Posterior cingulate gyrus (tissue), 11 donors: ENCODE measurements around the gene ATXN2.
"Not testable (repeated sequence)": the region's sequence is repeated elsewhere in the genome, so short reads cannot be mapped to it uniquely, and the experiment has no call there.

Experiments
- DNase-seq, 10 donors: peaks; one replicate each; pipeline versions ENCODE4 v3.0.0 to v3.0.0-alpha.2; 2020 to 2021; ENCODE audit warnings: mixed read lengths in 3 of 10
- intact Hi-C: fragments of 100-400 bp; cut with DNase I; formaldehyde crosslinking; loops from one replicate; pipeline ENCODE4 v1.15.1; 2023

ATXN2 gene, protein sequence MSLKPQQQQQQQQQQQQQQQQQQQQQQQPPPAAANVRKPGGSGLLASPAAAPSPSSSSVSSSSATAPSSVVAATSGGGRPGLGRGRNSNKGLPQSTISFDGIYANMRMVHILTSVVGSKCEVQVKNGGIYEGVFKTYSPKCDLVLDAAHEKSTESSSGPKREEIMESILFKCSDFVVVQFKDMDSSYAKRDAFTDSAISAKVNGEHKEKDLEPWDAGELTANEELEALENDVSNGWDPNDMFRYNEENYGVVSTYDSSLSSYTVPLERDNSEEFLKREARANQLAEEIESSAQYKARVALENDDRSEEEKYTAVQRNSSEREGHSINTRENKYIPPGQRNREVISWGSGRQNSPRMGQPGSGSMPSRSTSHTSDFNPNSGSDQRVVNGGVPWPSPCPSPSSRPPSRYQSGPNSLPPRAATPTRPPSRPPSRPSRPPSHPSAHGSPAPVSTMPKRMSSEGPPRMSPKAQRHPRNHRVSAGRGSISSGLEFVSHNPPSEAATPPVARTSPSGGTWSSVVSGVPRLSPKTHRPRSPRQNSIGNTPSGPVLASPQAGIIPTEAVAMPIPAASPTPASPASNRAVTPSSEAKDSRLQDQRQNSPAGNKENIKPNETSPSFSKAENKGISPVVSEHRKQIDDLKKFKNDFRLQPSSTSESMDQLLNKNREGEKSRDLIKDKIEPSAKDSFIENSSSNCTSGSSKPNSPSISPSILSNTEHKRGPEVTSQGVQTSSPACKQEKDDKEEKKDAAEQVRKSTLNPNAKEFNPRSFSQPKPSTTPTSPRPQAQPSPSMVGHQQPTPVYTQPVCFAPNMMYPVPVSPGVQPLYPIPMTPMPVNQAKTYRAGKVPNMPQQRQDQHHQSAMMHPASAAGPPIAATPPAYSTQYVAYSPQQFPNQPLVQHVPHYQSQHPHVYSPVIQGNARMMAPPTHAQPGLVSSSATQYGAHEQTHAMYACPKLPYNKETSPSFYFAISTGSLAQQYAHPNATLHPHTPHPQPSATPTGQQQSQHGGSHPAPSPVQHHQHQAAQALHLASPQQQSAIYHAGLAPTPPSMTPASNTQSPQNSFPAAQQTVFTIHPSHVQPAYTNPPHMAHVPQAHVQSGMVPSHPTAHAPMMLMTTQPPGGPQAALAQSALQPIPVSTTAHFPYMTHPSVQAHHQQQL

DNA sequence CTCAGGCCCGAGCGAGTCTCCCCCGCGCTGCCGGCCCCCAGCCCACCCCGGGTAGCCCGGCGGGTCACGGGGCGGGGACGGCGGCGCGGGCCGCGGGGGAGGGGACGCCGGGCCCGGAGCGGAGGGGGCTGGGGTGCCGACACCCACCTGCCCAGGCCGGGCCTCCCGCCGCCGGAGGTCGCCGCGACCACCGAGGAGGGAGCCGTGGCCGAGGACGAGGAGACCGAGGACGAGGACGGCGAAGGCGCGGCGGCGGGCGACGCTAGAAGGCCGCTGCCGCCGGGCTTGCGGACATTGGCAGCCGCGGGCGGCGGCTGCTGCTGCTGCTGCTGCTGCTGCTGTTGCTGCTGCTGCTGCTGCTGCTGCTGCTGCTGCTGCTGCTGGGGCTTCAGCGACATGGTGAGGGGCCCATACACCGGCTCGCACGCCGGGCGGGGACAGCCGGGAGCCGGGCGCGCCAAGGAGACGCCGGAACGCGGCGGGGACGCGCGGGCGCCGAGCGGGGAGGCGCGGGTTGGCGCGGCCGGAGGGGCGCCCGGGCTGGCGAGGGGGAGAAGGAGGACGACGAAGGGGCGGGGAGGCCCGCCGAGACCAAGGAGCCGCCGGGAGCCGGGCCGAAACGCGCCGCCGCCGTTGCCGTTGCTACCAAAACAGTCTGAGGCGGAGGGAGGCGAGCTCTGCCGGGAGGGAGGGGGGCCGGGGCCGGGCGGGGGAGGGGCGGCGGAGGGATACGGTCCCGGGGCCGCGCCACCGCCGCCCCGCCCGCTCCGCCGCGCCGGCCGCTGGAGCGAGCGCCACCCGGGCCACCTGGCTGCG lies at the start of gene ATXN2:
Gene ATXN2 (minus strand): TSS at position 679 of the 816 bp plus-strand sequence. CDS start 281 bp downstream, at position 398.
- intact Hi-C loops: loop anchor here (2.0 kb wide), 1 partner anchor 86 kb away; the partner anchor contains the start of gene BRAP
- DNase-seq: peak; percentile 34 to 90 (median 54)

DNA sequence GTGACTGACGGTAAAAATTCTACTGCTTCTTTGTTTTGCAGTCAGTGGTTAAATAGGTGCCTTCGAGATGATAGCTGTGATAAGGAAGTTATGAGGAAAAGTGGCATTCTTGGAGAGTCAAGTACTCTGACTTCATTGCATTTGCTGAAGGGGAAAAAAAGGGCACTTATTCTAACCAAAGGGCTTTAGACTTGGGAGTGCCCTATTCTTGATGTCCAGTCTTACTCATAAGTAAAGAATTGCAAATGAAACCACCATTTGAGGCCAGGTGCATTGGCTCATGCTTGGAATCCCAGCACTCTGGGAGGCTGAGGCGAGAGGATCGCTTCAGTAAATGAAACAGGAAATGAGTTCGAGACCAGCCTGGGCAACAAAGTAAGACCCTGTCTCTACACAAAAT lies 46.3 kb upstream of the ATXN2 start:
- DNase-seq: no peak

DNA sequence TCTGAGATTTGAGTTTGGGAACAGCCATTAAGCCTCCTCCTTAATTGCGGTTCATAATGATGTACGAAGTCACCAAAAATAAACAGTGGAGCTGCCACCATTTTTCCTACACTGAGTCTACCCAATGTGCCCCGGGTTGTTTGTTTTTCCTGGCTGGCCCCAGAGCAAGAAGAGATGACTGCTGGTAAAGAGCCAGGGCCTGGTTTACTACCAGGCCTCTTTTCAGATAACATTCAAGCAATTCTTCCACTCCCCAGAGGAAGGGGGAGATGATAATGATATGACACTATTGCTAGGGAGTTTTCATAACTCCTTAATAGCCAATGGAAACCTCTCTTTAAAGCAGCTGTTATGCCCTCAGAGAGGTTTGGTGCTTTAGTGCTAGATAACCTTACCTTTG lies 44.3 kb upstream of the ATXN2 start:
- intact Hi-C loops: no loop called here
- no peak for DNase-seq

More for the DNA sequence above, 46.3 kb upstream of the ATXN2 start:
- intact Hi-C loops: no loop called here

DNA sequence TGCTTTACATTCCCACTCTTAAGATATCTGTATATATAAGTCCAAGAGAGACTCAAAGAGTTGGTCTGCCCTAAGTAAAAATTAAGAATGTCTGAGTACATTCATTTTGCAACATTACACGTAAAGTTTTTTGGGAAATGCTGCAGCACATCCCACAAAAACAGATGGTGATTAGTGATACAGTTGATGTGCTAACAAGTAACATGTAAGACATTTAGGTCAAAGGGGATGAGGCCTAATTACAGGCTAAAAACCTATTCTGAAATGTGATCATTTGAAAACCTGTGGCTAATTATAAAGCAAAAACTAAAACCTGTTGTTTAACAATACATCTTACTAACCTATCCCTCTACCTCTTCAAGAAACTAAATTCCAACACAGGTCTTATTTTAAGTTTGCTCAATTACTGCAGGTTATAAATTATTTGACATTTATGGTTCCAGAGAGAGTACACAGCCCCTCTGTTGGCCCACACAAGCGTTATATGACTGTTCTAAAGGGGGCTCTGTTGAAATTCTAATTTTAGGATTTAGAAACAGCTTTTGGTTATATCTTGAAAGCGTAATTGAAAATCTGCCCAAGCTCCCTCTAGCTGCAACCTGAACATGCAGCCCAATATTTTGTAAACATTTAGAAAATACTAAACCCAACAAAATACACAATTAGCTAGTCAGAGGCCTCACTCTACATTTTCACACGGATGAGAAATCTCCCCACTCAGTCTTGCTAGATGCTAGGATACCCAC lies 43.7 kb upstream of the ATXN2 start:
- no peak for DNase-seq
- intact Hi-C loops: no loop called here

DNA sequence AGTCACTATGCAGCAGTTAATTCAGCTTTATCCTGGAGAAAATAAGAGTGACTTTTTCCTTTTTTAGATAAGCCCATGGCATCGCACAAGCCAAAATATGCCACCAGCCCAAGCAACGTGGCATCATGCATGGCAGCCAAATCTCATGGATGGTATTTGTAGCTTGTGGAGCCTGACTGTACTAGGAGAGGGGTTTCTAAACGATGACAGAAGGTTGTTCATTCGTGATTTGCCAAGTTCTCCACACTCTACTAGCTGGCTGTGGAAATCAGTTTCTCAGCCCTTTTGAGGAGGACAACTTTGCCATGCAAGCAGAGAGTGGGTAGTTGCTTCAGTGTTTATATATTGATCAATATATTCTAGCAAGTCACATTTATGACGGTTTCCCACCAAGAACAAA lies 41.4 kb upstream of the ATXN2 start:
- intact Hi-C loops: no loop called here

DNA sequence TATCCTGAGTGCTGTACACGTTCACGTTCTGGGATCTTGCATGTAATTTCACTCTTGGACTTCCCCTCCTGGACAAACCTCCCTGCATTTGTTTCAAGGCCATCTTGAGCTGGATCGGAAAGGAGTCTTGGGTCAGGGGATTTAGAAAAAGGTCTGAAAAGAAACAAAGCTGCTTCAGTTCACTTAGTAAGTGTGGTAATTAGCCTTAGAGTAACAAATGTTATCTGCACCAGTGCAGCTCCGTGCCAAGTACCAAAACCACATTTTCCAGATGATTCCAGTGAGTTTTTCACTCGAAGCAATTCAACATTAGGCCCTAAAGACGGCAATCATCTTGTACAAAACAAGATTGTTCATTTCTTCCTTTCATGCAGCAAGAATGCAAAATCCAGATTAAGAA lies 39.4 kb upstream of the ATXN2 start:
- DNase-seq: no peak
- intact Hi-C loops: no loop called here

More for the DNA sequence above, 41.4 kb upstream of the ATXN2 start:
- DNase-seq: no peak

DNA sequence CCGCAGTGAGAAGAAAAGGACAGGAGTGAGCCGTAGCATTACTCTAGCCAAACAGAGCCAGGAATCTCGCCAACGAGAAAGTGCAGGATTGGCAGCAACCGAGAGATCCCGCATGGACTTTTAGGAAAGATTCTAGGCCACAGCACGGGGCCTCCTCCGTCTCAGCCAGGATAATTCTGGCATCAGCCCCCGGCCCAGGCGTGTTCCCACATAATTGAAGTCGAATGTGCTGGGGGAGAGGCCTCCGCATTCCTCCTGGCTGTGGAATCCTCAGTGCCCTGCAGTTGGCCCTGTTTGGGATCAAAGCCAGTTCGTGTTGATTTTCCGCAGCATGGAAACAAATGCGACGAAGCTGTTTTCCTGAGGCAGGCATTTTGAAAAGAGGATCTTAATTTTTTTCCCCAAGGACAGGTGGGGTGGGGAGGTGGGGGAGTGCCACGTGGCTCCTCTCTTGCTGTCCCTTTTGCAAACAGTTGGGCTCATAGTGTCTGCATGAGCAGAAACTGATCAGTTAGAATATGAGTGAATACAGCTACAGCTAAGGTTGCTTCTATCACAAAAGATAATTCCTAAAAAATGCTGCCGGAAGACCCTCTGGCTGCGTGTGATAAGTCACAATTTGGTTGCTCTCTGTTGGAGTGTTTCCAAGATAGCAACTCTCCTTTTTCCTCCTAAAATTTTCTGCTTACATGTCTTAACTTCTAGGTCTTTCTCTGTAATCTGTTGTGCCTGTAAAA lies 37.3 kb upstream of the ATXN2 start:
- peak in 9 of 10 donors; percentile 30 to 92 (median 61) for DNase-seq
- intact Hi-C loops: no loop called here

DNA sequence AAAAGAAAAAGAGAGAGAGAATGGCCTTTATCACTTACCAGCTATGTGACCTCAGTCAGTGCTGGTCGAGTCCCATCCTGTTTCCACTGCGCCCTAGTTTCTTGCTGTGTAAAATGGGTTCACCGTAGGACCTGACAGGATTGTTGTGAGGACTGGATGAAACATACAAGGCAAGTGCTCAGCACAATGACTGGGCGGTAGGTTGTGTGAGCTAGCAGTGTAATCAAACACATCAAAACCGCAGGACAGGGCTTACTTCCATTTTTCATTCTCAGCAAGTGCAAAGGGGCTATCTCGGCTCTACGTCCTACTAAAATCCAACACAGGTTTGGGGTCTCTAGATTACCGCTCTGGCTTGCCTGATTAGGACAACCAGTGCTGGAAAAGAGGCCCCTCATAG lies 36.4 kb upstream of the ATXN2 start:
- intact Hi-C loops: no loop called here
- DNase-seq: peak in 1 of 10 donors; percentile 31

DNA sequence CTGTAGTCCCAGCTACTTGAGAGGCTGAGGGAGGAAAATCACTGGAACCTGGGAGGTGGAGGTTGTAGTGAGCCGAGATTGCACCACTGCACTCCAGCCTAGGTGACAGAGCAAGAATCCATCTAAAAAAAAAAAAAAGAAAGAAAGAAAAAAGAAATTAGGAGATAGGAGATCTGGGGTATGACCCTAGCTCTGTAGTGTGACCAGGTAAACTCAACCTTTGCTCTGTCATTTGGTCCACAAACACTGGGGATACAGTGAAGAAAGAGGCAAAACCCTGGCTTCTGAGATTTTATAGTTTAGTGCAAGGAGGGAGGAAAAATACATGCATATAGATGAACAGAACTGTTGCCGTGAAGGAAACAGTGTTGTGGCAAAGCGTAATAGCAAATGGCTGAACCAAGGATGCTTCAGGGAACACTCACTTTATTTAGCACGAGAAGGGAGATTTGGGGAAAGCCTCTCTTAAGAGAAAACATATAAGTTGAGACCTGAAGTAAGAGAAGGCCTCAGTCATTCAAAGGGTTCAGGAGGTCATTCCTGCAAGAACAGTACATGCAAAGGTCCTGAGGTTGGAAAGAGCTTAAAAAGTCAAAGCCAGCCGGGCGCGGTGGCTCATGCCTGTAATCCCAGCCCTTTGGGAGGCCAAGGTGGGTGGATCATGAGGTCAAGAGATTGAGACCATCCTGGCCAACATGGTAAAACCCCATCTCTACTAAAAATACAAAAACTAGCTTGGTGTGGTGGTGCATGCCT lies 29.6 kb upstream of the ATXN2 start:
- intact Hi-C loops: no loop called here
- no peak for DNase-seq

DNA sequence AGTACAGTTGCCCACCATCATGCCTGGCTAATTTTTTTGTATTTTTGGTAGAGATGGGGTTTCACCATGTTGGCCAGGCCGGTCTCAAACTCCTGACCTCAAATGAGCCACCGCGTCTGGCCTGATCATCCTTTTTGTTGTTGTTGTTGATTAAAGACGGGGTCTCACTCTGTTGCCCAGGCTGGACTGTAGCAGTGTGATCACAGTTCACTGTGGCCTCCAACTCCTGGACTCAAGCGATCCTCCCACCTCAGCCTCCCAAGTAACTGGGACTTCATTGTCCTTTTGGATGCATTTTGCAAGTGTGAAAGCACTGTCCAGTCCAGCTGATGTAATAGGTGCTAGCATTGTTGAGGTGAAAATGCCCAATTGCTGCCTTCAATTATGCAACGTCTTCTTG lies 27.1 kb upstream of the ATXN2 start:
- DNase-seq: no peak
- intact Hi-C loops: no loop called here

DNA sequence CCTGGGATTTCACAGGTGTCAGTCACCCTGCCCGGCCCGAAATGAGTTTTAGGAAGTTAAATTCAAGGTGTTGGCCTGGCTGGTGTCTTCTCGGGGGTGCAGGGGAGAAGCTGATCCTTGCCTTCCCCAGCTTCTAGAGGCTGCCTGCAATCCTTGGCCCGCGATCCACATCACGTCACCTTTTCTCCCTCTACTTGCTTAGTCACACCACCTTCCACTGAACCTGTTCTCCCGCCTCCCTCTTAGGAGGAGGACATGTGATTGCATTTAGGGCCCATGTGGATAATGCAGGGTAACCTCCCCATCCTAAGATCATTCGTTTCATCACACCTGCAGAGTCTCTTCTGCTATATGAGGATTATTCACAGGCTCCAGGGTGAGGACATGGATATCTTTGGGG lies 25.4 kb upstream of the ATXN2 start:
- intact Hi-C loops: no loop called here
- DNase-seq: peak in 1 of 10 donors; percentile 31

DNA sequence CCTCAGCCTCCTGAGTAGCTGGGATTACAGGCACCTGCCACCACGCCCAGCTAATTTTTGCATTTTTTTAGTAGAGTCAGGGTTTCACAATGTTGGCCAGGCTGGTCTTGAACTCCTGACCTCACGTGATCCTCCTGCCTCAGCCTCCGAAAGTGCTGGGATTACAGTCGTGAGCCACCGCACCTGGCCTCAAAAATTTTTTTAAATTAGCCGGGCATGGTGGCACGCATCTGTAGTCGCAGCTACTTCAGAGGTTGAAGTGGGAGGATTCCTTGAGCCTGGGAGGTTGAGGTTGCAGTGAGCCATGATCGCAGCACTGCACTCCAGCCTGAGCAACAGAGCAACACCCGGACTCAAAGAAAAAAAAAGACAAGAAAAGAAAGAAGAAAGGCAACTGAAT lies 18.7 kb upstream of the ATXN2 start:
- intact Hi-C loops: not testable (repeated sequence)
- peak in 2 of 10 donors; percentile 24 to 39 for DNase-seq

DNA sequence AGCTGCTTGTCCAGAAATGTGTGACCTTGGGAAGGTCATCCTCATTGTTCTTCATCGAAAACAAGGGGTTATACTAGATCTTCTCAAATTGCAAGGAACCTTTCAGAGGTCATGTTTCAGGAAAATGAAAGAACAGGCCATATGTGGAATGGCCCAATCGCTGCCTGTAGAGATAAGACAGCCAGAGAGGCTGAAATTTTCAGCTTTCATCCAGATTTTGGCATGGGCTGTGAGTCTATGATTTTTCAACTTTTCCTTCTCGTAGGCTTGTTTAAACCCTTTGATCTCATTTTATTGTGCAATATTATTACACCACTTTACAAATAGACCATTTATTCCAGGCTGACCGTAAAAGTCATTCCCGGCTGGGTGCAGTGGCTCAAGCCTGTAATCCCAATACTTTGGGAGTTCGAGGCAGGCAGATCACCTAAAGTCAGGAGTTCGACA lies 17.1 kb upstream of the ATXN2 start:
- no peak for DNase-seq
- intact Hi-C loops: no loop called here

DNA sequence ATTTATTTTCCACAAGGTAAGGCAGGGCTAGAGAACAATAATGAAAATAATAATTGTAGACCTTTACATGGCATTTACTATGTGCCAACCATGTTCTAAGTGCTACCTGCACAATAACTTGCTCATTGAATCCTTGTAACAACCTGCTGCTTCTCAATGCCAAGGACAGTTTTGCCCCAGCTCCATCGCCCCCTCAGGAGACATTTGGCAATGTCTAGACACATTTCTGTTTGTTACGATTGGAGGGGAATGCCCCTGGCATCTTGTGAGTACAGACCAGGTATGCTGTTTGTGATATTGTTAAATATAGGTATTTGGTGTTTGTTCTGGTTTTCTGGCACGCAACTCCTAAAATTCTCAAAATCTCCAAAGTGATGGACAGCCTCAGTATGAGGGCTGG lies 8.1 kb upstream of the ATXN2 start:
- peak in 1 of 10 donors; percentile 21 for DNase-seq
- intact Hi-C loops: no loop called here

DNA sequence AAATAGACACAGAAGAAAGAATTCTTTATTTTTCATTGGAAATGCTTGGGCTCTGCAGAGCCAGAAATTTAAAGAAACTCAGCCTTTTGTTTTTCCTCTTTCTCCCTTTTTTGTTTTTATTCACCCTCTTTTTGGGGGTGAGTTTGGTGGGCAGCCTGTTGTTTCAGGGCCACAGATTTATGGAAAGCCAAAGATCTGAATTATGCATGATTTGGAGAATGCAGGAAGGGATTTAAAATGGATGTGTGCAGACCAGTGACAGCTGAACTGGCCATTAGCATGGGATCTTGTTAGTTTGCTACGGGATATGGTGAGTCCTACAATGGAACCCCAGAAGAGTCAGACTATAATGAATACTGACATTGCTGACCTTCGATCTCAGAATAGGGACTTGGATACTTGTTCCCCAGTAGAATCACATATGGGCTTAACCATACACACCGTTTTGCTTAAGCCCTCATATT lies 7.7 kb upstream of the ATXN2 start:
- intact Hi-C loops: no loop called here
- no peak for DNase-seq

DNA sequence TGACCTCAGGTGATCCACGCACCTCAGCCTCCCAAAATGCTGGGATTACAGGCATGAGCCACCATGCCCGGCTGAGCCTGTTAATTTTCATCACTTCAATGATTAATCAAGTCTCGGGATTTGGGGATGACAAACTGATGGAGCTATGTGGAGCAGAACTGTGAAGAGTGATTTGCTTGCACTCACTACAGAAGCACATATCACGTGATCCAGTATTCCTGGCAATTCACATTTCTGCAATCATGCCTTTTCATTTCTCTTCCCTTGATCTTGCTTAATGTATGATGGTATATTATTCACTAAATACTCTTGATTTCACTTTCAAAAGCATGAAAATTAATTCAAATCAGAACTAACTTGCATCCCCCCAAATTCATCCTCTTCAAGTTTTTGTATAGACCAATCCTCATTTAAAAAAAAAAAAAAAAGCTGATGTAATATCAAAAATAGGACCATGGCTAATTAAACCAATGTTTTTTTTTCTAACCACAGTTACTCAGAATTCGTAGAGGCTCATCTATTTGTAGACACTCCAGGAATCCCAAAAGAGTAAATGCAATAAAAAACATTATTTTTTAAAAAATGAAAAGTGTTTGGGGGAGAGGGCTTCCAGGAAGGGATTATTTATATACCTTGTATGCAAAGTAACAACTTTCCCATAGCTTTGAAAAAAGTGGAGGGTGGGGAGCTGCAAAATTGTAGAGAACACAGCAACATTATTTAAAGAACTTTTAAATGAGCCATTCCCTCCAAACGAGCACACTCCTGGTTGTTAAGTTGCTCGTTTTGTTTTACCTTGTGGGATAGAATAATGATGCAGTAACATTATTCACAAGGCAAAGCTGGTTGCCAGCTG lies 7.0 kb upstream of the ATXN2 start:
- DNase-seq: peak in 2 of 10 donors; percentile 14 to 52
- intact Hi-C loops: no loop called here

DNA sequence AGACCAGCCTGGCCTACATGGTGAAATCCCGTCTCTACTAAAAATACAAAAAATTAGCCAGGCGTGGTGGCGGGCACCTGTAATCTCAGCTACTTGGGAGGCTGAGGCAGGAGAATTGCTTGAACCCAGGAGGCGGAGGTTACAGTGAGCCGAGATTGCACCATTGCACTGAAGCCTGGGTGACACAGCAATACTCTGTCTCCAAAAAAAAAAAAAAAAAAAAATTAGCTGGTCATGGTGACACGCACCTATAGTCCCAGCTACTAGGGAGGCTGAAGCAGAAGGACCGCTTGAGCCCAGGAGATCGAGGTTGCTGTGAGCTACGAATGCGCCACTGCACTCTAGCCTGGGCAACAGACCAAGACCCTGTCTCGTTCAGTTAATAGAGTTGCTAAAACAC lies 3.7 kb upstream of the ATXN2 start:
- DNase-seq: peak in 1 of 10 donors; percentile 18
- intact Hi-C loops: not testable (repeated sequence)
